ENCODE data around the gene HSPB6.

- TF ChIP-seq EGR1 (IDR thresholded peaks at IDR 0.05; ENCODE audit: low read depth) (no peak), POLR2AphosphoS5 (IDR thresholded peaks at IDR 0.05; ENCODE audit: low read depth, low read length) (no peak), TCF7L2 (IDR thresholded peaks at IDR 0.05; ENCODE audit: borderline replicate concordance, extremely low read depth, insufficient read depth, insufficient read length) (no peak), CTCF (IDR thresholded peaks at IDR 0.05 in 2 of 3, conservative IDR thresholded peaks at IDR 0.05 in 1 of 3; ENCODE audit: borderline replicate concordance in 1 of 3, insufficient read depth in 1 of 3, low read depth in 2 of 3, low read length in 2 of 3) (no peak), ATF3 (IDR thresholded peaks at IDR 0.05) (no peak), POLR2A (IDR thresholded peaks at IDR 0.05; ENCODE audit: borderline replicate concordance, extremely low read depth, insufficient read depth, insufficient read length) (peak; percentile 10)
Measured at GRCh38 chr19:35757231-35757748, 461 bp upstream of the HSPB6 start.
